H4 (cell line): Measurements from ENCODE around the gene DTNA. TPM values are rescaled to one million over a fixed set of nuclear protein-coding genes. Genes with fewer than 3 reads are reported as not detected.
"Not testable (repeated sequence)": the region's sequence is repeated elsewhere in the genome, so short reads cannot be mapped to it uniquely, and the experiment has no call there.

ENCODE experiments used
- DNase-seq: peaks from one replicate; pipeline ENCODE4 v3.0.0-alpha.2; 2015; ENCODE audit warnings: low spot score
- total RNA-seq: library from RNA; depleted of rRNA; stranded (reverse); fragments of >200 nt; shearing (Covaris generic); gene quantifications from 2 replicates; pipeline ENCODE4 v1.2.3, GENCODE V29; 2014

DTNA gene
- total RNA-seq, 1 experiment from 2014 or later = 17.9 TPM

GRCh38 chr18:34901299-34901698 lies 191.2 kb downstream of the DTNA start:
- DNase-seq = no peak

GRCh38 chr18:34904994-34905393 lies 194.9 kb downstream of the DTNA start:
- DNase-seq = no peak

DNA sequence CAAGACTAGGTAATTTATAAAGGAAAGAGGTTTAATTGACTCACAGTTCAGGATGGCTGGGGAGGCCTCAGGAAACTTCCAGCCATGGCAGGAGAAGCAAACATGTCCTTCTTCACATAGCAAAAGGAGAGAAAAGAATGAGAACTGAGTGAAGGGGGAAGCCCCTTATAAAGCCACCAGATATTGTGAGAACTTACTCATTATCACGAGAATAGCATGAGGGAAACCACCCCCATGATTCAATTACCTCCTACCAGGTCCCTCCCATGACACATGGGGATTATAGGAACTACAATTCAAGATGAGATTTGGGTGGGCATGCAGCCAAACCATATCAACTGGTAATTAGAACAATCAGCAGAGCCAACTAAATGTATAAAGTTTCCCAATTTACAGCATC lies 196.9 kb downstream of the DTNA start:
- not testable (repeated sequence) for DNase-seq

DNA sequence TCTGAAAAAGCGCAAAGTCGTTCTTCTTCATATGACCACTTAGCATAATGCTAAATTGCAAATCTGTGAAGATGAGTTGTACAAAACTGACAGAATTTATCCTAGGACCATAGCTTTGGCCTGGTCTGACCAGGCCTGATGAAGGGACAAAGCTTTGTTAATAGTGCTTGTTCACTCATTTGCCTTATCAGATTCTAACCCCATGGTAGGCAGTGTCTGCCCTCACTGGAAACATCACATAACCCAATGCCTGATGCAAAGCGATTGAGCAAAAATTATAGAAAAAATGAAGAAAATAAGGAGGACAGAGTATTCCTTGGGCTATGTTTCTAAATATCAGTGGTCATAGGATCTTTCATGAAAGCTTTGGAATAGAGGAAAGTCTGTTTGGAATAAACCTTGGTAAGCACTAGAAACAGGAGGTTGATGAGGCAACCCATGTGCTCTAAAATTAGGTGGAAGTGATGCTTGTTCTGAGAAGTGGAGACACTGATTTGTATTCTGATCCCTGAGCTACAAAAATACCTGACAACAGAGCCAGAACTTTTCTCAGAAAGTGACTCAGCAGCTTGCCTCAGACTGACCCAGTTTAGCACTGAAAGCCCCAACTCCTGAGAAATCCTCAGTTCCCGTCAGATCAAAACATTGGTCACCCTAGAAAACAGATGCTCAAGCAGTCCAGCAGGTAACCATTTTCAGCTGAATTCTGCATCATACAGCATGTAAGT lies 199.7 kb downstream of the DTNA start:
- DNase-seq = no peak

DNA sequence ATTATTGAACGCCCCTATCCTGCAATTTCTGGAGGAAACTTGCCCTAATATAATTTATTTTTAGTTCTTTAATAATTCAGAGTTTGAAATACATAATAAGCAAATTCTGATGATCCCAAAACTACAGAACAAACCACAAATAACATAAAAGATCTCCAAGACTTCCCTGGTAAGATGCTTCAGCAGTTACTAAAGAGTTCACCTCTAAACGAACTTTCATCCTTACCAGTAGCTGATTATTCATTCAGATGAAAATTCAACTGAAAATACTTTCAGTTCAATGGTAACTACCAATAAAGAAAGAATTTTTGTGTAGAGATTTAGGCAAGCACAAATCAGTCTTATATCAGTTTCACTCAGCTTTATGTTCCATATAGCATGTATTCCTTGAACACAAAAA lies 201.0 kb downstream of the DTNA start:
- DNase-seq = no peak

GRCh38 chr18:34911661-34912384 lies 201.7 kb downstream of the DTNA start:
- DNase-seq = peak; percentile 89

DNA sequence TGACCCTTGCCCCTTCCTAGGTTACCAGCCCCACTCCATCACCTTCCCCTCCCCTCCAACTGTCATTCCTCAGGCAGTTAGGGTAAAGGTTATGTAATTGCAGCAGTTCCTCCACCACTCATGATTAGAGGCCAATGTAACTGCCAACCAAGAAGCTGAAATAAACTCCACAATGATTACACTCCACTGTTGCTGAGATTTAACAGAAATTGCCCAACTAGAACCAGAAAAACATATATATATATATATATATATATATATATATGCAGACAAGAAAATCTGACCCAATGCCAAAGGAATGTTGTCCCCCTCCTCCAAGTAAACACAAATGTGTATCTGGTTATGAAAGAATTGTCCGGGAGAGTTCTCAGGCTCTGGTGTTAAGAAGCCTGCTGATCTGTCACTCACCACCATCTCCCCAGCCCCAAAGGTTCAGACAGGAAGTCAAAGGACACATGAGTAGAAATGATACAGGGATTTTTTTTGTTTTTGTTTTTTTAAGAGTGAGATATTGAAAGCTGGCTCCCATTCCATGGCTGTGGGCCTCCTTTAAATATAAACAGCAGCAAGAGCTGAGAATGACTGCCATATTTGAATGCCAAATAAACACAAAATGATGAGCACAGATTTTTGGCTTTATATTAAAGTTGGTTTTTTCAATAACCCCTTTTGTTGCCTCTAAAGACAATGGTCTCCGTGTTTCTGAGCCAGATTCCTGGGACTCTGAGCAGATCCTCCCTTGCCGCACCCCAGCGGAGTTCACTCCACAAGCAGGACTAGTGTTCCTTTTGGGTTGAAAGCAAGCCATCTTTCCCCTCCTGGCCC lies 204.0 kb downstream of the DTNA start:
- DNase-seq = peak; percentile 34

- DNase-seq = no peak
These were observed 204.9 kb downstream of the DTNA start for GRCh38 chr18:34915046-34915445.

GRCh38 chr18:34916539-34916938 lies 206.4 kb downstream of the DTNA start:
- not testable (repeated sequence) for DNase-seq

DNA sequence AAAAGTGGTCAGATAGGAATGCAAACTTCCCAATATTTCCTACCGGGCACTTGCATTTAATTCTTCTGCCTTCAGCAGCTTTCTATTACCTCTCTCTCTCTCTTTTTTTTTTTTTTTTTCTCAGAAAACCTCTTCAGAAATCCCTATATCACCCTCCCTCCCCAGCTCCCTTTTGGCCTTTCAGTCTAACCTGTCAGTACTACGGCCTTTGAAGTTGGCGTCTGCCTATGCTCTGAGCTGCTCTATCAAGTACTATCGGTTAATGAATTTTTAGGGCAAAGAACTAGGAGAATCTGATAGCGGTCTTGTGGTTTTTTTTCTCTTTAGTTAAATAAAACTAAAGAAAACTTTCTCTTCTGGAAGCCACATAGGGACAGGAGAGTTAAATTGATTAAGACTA lies 208.8 kb downstream of the DTNA start:
- DNase-seq = no peak

GRCh38 chr18:34921226-34921625 lies 211.1 kb downstream of the DTNA start:
- no peak for DNase-seq

- no peak for DNase-seq
These were observed 211.8 kb downstream of the DTNA start for GRCh38 chr18:34921811-34922385.

DNA sequence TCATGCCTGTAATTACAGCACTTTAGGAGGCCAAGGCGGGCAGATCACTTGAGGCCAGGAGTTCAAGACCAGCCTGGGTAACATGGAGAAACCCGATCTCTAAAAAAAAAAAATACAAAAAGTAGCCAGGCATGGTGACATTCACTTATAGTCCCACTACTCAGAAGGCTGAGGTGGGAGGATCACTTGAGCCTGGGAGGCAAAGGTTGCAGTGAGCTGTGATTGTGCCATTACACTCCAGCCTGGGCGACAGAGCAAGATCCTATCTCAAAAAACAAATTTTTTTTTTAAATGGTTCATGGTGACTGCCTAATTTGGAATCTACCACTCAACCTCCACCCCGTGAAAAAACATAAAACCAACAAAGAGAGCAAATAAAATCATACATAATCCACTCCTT lies 212.5 kb downstream of the DTNA start:
- not testable (repeated sequence) for DNase-seq

DNA sequence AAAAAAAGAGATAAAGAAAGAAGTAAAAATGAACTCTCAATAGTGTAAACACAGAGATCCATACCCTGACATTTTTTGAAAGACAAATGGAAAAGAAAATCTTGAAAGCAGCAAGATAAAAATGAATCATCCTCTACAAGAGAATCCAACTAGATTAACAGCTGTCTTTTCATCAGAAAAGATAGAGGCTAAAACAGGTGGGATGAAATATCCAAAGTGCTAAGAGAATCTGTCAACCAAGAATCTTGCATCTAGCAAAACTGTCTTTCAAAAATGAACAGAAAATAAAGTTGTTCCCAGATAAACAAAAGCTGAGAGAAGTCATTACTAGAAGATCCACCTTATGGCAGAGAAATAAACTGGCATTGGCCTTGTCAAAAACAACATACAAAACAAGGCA lies 213.8 kb downstream of the DTNA start:
- DNase-seq = no peak

DNA sequence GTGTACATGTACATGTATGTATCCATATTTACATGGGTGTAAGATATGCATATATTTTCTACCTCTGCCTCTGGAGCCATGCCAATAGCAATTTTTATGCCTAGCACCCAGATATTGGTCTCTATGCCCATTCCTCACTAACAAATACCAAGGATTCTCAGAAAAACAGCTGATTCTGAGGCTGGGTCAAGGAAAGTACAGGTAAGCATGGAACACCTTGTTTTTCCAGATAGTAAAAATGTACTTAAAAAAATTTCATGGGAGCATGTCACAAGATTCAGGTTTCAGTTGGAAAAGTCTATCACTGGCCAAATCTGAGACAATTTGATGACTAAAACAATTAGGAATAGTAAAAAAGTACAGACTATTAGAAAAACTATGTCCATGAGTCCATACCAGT lies 216.6 kb downstream of the DTNA start:
- DNase-seq = no peak

- DNase-seq = no peak
These were observed 218.1 kb downstream of the DTNA start for GRCh38 chr18:34928088-34928753.

DNA sequence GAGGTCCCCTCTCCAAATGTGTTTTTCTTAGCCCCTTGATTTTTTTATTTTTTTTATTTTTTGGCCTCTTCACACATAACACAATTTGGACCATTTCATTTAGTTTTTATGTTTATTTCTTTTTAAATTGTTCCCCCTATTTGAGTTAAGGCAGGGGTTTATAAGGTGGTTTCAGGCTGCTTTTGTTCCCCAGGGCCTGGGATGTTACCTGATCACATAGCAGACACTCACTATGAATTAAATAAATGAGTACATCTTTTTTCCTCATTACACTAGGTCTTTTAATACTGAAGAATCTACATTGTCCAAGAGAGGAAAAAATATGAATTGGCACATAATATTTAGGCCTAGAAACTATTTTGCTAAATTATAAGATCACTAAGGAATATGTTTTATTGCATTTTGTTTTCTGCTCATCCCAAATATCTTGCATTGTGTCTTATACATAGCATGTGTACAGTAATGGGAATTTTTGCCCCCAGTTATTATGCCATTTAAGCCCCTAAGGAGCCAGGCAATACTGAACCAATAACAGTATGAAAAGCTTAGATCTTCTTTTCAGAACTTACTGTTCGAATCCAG lies 218.7 kb downstream of the DTNA start:
- no peak for DNase-seq

GRCh38 chr18:34929336-34929780 lies 219.3 kb downstream of the DTNA start:
- DNase-seq = peak; percentile 87

DNA sequence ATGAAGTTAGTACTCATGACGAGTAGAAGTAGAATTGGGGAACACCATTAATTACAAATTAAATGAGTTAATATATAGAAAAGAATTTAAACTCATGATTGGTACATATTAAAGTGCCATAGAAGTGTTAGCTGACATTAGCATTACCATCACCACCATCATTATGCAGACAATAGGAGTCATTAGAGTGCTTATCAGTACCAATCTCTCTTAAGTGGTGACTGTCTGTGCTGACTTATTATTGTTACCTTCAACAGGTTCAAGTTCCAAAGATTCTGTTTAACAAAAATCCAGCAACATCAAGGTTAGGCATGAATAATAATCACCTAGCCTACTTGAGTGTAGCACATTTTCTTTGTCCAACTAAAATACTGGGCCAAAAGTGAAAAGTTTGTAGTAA lies 222.3 kb downstream of the DTNA start:
- DNase-seq = no peak

DNA sequence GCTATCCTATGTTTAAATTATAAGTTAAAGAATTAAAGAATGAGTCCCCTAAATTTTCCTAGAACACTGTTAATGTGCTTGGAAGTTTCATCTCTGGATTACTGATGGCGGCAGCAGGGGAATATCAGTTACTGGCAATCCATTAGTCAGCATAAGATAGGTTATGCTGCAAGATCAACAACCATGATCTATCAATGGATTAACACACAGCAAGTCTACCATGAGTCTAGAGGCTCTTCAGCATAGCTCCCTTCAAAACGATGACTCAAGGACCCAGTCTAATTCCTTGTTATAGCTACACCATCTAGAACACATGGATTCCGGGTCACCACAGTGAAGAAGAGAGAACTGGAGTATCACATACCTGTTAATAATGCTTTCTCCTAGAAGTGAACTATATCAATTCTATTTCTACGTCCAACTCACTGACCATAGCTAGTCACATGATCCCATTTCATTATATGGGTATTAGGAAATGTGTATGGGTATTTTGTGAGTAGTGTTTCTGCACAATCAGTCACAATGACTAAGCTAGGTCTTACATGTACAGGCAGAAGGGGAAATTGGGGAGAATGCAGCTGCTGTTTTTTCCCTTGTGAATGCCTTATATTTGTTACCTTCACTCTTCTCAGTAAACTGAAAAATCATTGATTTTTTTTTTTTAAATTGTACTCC lies 222.8 kb downstream of the DTNA start:
- no peak for DNase-seq
